Inflammatory macrophage treated with lipopolysaccharide for 1 hour (primary cell): Measurements from ENCODE around the gene SV2C.

ENCODE experiments used
- DNase-seq, 2 donors: peaks; one replicate each; pipeline ENCODE4 v3.0.0-alpha.2; 2020 to 2022

The SV2C gene

GRCh38 chr5:76386360-76386759, 303.2 kb downstream of the SV2C start:
- DNase-seq, result no peak

GRCh38 chr5:76388236-76388635, 305.1 kb downstream of the SV2C start:
- no peak for DNase-seq

GRCh38 chr5:76388791-76389512, 305.8 kb downstream of the SV2C start:
- DNase-seq, result no peak

- no peak for DNase-seq
Measured at GRCh38 chr5:76389513-76390154, 306.5 kb downstream of the SV2C start.

GRCh38 chr5:76391014-76391413, 307.8 kb downstream of the SV2C start:
- DNase-seq, result no peak

GRCh38 chr5:76393035-76393680, 310.0 kb downstream of the SV2C start:
- DNase-seq, result no peak

- no peak for DNase-seq
Measured at GRCh38 chr5:76397200-76397599, 314.0 kb downstream of the SV2C start.

GRCh38 chr5:76399268-76399667, 316.1 kb downstream of the SV2C start:
- no peak for DNase-seq

- peak; percentile 40 to 50 for DNase-seq
Measured at GRCh38 chr5:76400466-76400865, 317.3 kb downstream of the SV2C start.

GRCh38 chr5:76401801-76402250, 318.6 kb downstream of the SV2C start:
- peak; percentile 48 to 76 for DNase-seq

- DNase-seq, result peak in 1 of 2 donors; percentile 80
Measured at GRCh38 chr5:76402251-76402885, 319.2 kb downstream of the SV2C start.

- peak; percentile 87 to 89 for DNase-seq
Measured at GRCh38 chr5:76402886-76403765, 319.9 kb downstream of the SV2C start, which contains the start of gene IQGAP2. Gene IQGAP2, plus strand, starts transcription at chr5:76403285. Its CDS starts 261 bp downstream, at chr5:76403546.
